ENCODE results near the gene GRN. TPM values are rescaled to one million over a fixed set of nuclear protein-coding genes. Genes with fewer than 3 reads are reported as not detected.

GRN gene
- total and polyA plus RNA-seq, 9 of the 15 experiments (the other 6 are each of a cell fraction or from before 2014, with no cell fraction given): 5.4 to 75.3 (median 20.7) TPM

DNA sequence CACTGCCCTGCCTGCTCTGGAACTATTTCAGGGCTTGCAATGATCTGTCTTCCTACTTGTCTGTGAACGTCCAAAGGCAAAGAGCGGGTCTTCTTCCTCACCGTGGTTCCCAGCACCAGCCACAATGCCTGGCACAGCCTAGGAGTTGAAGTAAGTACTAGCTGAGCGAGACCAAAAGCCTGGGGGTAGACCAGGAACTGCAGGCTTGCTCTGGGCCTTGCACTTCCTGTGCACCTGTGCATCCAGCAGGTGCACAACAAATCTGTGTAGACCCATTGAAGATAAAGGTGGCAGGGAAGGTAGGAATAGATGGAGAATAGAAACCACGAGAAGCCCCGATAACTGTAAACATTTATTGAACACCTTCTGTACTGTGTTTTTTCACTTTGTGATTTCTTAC lies 13.9 kb downstream of the GRN start (continued):
- TF ChIP-seq, protein P1, sequence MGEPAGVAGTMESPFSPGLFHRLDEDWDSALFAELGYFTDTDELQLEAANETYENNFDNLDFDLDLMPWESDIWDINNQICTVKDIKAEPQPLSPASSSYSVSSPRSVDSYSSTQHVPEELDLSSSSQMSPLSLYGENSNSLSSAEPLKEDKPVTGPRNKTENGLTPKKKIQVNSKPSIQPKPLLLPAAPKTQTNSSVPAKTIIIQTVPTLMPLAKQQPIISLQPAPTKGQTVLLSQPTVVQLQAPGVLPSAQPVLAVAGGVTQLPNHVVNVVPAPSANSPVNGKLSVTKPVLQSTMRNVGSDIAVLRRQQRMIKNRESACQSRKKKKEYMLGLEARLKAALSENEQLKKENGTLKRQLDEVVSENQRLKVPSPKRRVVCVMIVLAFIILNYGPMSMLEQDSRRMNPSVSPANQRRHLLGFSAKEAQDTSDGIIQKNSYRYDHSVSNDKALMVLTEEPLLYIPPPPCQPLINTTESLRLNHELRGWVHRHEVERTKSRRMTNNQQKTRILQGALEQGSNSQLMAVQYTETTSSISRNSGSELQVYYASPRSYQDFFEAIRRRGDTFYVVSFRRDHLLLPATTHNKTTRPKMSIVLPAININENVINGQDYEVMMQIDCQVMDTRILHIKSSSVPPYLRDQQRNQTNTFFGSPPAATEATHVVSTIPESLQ (CRISPR knock-in tag; IDR thresholded peaks at IDR 0.05): no peak
- TF ChIP-seq ZC3H4 (CRISPR knock-in tag; IDR thresholded peaks at IDR 0.05; ENCODE audit: borderline replicate concordance) (no peak), ZNF140 (CRISPR knock-in tag; IDR thresholded peaks at IDR 0.05) (no peak), HDGF (IDR thresholded peaks at IDR 0.05) (no peak), ETV6 (IDR thresholded peaks at IDR 0.05; ENCODE audit: borderline replicate concordance in 1 of 2, low read depth in 2 of 2, low read length in 1 of 2) (no peak), ETV6 (CRISPR knock-in tag; IDR thresholded peaks at IDR 0.05; ENCODE audit: borderline replicate concordance) (no peak), ZNF12 (CRISPR knock-in tag; IDR thresholded peaks at IDR 0.05) (no peak), PCBP1 (IDR thresholded peaks at IDR 0.05; ENCODE audit: low read depth, low read length, poor library complexity, severe bottlenecking) (no peak), ZNF124 (CRISPR knock-in tag; IDR thresholded peaks at IDR 0.05) (no peak), NRF1 (conservative IDR thresholded peaks at IDR 0.05 in 1 of 2, IDR thresholded peaks at IDR 0.05 in 1 of 2) (no peak), BRF1 (IDR thresholded peaks at IDR 0.05; ENCODE audit: borderline replicate concordance, extremely low read depth, insufficient read length) (no peak), ELF4 (CRISPR knock-in tag; IDR thresholded peaks at IDR 0.05) (no peak)
- TF ChIP-seq, protein P2, sequence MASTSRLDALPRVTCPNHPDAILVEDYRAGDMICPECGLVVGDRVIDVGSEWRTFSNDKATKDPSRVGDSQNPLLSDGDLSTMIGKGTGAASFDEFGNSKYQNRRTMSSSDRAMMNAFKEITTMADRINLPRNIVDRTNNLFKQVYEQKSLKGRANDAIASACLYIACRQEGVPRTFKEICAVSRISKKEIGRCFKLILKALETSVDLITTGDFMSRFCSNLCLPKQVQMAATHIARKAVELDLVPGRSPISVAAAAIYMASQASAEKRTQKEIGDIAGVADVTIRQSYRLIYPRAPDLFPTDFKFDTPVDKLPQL (IDR thresholded peaks at IDR 0.05; ENCODE audit: extremely low read depth, insufficient read length): no peak
- TF ChIP-seq, protein P3, sequence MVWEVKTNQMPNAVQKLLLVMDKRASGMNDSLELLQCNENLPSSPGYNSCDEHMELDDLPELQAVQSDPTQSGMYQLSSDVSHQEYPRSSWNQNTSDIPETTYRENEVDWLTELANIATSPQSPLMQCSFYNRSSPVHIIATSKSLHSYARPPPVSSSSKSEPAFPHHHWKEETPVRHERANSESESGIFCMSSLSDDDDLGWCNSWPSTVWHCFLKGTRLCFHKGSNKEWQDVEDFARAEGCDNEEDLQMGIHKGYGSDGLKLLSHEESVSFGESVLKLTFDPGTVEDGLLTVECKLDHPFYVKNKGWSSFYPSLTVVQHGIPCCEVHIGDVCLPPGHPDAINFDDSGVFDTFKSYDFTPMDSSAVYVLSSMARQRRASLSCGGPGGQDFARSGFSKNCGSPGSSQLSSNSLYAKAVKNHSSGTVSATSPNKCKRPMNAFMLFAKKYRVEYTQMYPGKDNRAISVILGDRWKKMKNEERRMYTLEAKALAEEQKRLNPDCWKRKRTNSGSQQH (CRISPR knock-in tag; IDR thresholded peaks at IDR 0.05): no peak

Measured in K562 (cell line).